ENCODE measurements around the gene DNM1.
A peak's percentile ranks its signal among the peaks of the same experiment; 100 is the strongest.
"Not testable (repeated sequence)": the region's sequence is repeated elsewhere in the genome, so short reads cannot be mapped to it uniquely, and the experiment has no call there.

Gene DNM1

GRCh38 chr9:128253140-128253990, 50.2 kb downstream of the DNM1 start:
- DNase-seq: no peak

- no peak for DNase-seq
Observed at GRCh38 chr9:128253991-128254346, 50.8 kb downstream of the DNM1 start.

- DNase-seq: no peak
Observed at GRCh38 chr9:128254362-128254761, 51.2 kb downstream of the DNM1 start.

- peak; percentile 34 for DNase-seq
Observed at GRCh38 chr9:128254855-128255759, 51.9 kb downstream of the DNM1 start.

- no peak for DNase-seq
Observed at GRCh38 chr9:128257086-128257825, 54.1 kb downstream of the DNM1 start.

DNA sequence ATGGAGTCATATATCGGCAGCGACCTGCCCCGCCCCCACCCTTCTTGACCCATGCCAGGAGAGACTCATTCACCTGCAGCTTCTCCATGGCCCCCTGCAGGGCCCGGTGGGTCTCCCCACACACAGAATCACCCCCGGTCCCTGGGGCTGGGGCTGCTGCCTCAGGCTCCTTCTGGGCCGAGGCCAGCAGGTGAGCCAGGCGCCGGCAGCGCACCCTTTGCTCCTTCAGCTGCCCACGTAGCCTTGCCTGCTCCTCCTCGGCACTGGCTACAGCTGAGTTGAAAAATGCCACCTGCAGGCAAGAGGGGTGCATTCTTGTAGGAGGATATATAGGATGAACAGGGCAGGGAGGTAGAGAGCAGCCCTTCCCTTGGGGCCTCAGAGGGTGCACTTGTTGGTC, 54.7 kb downstream of the DNM1 start:
- no peak for DNase-seq

DNA sequence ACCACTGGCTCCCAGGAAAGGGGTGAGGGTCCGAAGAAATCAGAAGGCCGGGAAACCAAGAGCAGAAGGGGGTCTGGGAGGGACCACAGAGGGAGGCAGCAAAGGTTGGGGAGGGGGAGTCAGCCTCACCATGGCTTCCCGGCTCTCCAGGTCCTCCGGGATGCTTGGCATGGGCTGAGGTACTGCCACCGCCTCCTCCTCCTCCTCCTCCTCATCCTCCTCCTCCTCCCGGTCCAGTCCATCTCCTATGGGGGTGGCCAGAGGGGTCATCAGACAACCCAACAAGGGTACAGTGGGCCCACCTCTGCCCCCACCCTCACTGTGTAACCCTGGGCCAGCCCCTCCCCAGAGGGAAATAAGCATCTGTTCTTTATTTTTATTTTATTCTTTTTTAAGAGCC, 55.1 kb downstream of the DNM1 start:
- no peak for DNase-seq

DNA sequence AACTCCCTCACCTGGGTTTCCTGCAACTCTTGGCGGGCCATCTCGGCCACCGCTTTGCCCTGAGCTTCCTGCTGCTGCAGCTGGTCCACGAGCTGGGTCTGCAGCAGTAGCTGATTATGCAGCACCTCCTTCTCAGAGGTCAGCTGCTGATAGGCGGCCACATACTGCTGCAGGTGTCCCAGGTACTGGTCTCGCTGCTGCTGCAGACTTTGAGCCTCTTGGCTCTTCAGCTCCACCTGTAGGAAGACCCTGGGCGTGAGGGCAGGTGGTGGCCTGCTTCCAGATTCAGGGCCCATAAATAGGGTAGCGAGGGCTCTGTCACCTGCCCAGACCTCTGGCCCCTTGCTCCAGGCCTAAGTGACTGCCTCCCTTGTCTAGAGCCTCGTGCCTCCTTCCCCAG, 56.0 kb downstream of the DNM1 start:
- no peak for DNase-seq

GRCh38 chr9:128260340-128260739, 57.2 kb downstream of the DNM1 start:
- DNase-seq: no peak

GRCh38 chr9:128262687-128263086, 59.5 kb downstream of the DNM1 start:
- no peak for DNase-seq

DNA sequence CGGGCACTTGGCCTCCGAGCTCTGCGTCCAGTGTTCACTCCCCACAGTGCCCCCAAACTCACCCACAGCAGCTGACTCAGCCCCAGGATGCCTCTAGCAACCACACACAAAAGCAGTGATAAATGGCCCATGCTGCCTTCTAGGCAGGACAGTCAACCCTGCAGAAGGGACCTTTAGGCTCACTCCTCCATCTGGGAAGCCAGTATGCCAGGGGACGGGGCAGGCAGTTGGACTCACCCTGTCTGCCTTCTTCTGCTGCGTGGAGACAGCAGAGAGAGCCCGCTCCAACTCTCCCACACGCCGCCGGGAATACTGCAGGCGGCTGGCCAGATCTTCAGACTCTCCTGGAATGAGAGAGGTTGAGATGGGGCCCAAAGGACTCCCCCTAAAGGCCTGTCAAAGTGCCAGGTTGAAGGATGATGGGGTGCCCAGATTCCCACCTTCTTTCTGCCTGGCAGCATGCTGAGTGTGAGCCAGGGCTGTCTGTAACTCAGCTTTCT, 62.2 kb downstream of the DNM1 start:
- DNase-seq: no peak

DNA sequence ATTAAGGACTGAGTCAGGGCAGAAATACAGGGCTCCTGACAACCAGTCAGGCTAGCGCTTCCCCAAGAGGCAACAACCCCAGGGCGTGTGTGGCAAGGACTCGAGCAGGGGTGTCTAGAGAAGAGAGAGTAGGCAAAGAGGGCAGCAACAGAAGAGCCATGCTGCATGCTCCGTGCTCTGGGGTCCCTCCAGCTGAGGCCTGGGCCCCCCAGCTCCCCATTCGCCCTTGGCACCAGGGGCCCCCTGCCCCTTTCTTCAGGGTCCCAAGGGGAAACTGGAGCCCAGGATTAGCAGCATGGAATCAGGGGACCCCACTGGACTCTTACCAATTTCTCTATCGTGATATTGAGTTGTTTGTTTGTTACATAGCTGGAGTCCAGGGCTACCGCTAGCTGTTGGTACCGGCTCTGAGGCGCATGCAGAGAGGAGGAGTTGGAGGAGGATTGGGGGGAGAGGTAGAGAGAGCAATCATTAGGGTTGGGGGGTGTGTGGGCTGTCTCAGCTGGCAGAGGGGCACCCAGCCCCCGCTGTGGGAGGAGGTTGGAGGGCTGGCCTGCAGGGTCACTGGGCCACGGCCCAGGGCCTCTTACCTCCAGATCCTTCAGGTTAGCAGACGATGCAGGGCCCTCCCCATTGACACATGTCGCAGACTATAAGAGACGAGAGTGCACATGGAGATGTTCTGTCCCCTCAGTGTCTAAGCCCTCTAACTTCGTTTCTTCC, 63.9 kb downstream of the DNM1 start:
- DNase-seq: no peak

DNA sequence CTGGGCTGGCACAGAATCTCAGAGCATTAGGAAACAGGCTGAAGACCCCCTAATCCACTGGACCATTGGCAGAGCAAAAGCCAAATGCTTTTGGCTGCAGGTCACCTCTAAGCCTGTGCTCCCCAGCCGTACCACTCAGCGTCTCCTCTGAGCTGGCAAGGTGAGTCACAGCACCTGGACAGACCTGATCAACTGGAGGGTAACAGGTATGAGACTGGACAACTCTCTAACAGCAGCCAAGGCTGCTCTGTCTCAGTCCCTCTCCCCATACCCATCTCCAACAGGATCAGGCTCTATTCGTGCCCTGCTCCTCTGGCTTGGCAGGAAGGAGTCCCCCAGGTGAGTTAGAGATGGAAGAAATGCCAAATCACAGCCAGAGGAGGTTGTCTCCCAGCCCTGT, 67.9 kb downstream of the DNM1 start:
- no peak for DNase-seq

GRCh38 chr9:128271512-128271911, 68.3 kb downstream of the DNM1 start:
- no peak for DNase-seq

DNA sequence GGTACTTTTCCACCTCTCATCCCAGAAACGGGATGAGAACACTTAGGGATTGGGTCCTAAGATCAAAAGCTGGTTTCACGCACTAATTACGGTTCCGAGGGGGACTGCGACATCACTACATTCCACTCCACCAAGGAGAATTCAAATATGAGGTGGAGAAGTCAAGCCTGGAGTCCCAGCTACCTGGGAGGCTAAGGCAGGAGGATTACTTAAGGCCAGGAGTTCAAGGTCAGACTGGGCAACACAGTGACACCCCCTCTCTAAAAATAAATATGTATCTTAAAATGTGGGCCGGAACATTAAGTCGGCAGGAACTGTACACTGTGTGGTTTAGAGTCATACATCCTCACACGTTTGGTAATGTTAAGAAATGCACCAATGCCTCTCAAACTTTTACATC, 71.1 kb downstream of the DNM1 start:
- no peak for DNase-seq

DNA sequence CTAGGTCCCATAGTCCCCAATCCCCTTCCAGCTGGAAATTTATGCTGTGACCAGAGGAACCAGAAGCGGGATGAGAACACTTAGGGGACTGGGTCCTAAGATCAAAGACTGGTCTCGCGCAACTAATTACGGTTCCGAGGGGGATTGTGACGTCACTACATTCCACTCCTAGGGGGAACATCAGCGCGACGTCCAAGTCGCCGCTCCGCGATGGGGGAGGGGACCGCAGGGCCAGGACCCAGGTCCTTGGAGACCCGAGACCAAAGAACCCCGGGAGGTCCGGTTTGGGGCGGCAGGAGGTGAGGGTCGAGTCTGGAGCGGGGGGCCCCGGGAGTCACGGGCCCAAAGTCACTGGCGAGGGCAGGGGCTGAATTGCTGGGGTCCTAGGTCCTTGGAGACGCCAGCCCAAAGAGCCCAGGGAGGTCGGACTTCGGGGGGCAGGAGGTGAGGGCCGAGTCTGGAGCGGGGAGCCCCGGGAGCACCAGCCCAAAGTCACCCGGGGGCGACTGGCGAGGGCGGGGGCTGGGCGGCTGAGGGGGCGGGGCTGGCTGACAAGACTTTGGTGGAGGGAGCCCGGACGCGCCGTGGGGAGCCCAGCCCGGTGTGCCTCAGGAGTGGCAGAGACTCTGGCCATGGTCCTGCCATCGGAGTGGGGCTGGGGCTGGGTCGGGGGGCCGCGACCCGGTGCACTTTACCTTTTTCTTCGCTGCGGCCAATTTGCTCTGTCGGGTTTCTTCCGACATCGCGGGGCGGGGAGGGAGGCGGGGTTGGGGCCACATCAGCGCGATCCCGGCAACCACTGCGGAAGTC, 72.2 kb downstream of the DNM1 start, which contains the start of gene GOLGA2:
Gene GOLGA2, minus strand, starts transcription at position 810 of the 810 bp plus-strand sequence. Its CDS starts 31 bp downstream, at position 779.
- peak; percentile 72 for DNase-seq

GRCh38 chr9:128276008-128276573, 72.9 kb downstream of the DNM1 start, which contains the start of gene SWI5:
Gene SWI5 (plus strand): TSS chr9:128276276.
- peak; percentile 100 for DNase-seq

DNA sequence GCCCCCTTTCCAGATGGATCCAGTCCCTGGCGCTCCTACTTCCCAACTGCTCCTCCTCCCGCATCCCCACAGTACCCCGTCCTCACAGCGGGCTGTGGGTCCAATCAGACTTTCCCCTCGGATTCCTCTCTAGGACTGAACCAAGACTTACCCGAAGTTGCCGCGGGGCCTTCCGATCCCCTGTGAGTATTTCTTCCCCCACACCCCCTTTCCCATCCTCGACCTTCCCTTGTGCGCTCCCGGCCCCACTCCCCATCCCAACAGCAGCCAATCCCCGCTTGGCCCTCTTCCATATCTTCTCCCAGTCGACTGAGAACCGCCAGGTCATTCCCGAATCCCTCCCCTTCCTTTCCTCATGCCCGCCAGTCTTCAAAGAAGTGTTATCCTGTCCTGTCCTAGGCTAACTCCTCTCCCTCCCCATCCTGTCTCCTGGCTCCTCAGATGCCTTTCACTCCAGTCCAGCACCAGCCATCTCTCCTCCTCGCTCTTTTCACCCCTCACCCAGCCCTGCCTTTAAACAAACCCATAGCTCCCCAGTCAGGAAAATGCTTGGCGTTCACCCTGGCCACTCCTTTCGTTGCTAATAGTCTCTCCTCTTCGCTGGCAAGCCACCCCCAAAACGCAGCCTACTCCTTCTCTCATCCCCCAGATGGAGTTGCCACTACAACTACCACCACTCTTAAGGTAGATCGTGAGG, 73.5 kb downstream of the DNM1 start:
- DNase-seq: no peak

DNA sequence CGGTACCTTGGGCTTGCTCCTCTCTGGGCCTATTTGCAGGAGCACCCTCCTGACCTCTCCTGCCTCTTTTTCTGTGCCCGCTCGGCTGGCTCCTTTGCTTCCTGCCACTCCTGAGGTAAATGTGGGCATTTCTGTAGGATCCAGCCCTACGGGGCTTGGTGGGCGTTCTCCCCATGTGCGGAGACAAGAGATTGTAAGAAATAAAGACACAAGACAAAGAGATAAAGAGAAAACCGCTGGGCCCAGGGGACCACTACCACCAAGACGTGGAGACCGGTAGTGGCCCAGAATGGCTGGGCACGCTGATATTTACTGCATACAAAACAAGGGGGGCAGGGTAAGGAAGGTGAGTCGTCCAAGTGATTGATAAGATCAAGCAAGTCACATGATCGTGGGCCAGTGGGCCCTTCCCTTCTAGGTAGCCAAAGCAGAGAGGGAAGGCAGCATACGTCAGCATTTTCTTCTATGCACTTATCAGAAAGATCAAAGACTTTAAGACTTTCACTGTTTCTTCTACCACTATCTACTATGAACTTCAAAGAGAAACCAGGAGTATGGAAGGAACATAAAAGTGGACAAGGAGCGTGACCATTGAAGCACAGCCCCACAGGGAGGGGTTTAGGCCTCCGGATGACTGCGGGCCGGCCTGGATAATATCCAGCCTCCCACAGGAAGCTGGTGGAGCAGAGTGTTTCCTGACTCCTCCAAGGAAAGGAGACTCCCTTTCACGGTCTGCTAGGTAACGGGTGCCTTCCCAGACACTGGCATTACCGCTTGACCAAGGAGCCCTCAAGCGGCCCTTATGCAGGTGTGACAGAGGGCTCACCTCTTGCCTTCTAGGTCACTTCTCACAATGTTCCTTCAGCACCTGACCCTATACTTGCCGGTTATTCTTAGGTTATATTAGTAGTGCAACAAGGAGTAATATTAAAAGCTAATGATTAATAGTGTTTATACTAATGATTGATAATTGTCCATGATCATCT, 76.2 kb downstream of the DNM1 start:
- DNase-seq: not testable (repeated sequence)
